GM18868 (cell line): ENCODE results near the gene CDC42EP1.
"Not testable (repeated sequence)": the region's sequence is repeated elsewhere in the genome, so short reads cannot be mapped to it uniquely, and the experiment has no call there.

ENCODE experiments used
- ATAC-seq: cut with Tn5 transposase; IDR thresholded peaks from one replicate; pipeline ENCODE4 v1.9.1; 2021; ENCODE audit warnings: mild to moderate bottlenecking, moderate library complexity; ENCODE audit not compliant: unreplicated experiment

The CDC42EP1 gene

GRCh38 chr22:37609240-37610152, 49.2 kb downstream of the CDC42EP1 start:
- no peak for ATAC-seq

- not testable (repeated sequence) for ATAC-seq
Observed at GRCh38 chr22:37610153-37610475, 49.8 kb downstream of the CDC42EP1 start.

GRCh38 chr22:37610480-37611129, 50.3 kb downstream of the CDC42EP1 start:
- ATAC-seq, result no peak

GRCh38 chr22:37611207-37611606, 50.9 kb downstream of the CDC42EP1 start:
- ATAC-seq, result no peak

- ATAC-seq, result no peak
Observed at GRCh38 chr22:37616201-37617083, 56.2 kb downstream of the CDC42EP1 start.

GRCh38 chr22:37617431-37617830, 57.2 kb downstream of the CDC42EP1 start:
- no peak for ATAC-seq

- ATAC-seq, result no peak
Observed at GRCh38 chr22:37618072-37618656, 57.9 kb downstream of the CDC42EP1 start.

GRCh38 chr22:37618674-37619073, 58.4 kb downstream of the CDC42EP1 start:
- no peak for ATAC-seq
